Panc1 (cell line): ENCODE results near the gene SLC16A1. TPM values are rescaled to one million over a fixed set of nuclear protein-coding genes. Genes with fewer than 3 reads are reported as not detected.

Source experiments
- ATAC-seq: fragments of 200-7000 bp; cut with Tn5 transposase; 2 replicates; pipeline ENCODE4 v1.9.1; 2020; ENCODE audit warnings: mild to moderate bottlenecking, moderate library complexity
- BruUV-seq: library from RNA; stranded (reverse); fragments of 400-500 nt; replicated peaks from 2 replicates; lab custom pipeline; 2021; lab: Mats Ljungman, UMichigan
- CTCF ChIA-PET: fragments of 300-600 bp; sonication (Branson Sonifier 250); formaldehyde crosslinking; loops from one replicate; lab custom pipeline; 2022; ENCODE audit warnings: antibody characterized with exemption; lab: Charles Lee
- POLR2A ChIA-PET: fragments of 300-600 bp; sonication (Branson Sonifier 250); formaldehyde crosslinking; loops from one replicate; lab custom pipeline; 2022; ENCODE audit warnings: antibody characterized with exemption; lab: Charles Lee
- DNase-seq: peaks from one replicate; pipeline ENCODE4 v3.0.0-alpha.2; 2010; ENCODE audit warnings: low read depth, low spot score
- H3K27ac ChIP-seq: 2 replicates; pipeline ENCODE4 v1.5.1; 2011; ENCODE audit warnings: mild to moderate bottlenecking, low read length, inconsistent platforms
- H3K27me3 ChIP-seq: fragments of 200-500 bp; sonication (Bioruptor generic); 2 replicates; pipeline ENCODE4 v1.6.0; 2014; ENCODE audit warnings: low read length, inconsistent platforms; ENCODE audit not compliant: control insufficient read depth, insufficient read depth
- H3K36me3 ChIP-seq: fragments of 200-500 bp; sonication (Bioruptor generic); 2 replicates; pipeline ENCODE4 v1.5.1; 2014; ENCODE audit warnings: inconsistent platforms, mild to moderate bottlenecking, low read length, moderate library complexity; ENCODE audit not compliant: control insufficient read depth, insufficient read depth
- H3K4me1 ChIP-seq: 2 replicates; pipeline ENCODE4 v1.5.1; 2011; ENCODE audit warnings: inconsistent platforms, mild to moderate bottlenecking, low read length, moderate library complexity; ENCODE audit not compliant: control insufficient read depth, insufficient read depth
- H3K4me3 ChIP-seq, 2 experiments: 2 replicates each; pipeline ENCODE4 v1.5.1; 2011 to 2012; ENCODE audit warnings: low read depth in 2 of 2, low read length in 2 of 2, mild to moderate bottlenecking in 2 of 2, inconsistent platforms in 1 of 2, moderate library complexity in 1 of 2
- H3K9me3 ChIP-seq: fragments of 200-500 bp; sonication (Bioruptor generic); 2 replicates; pipeline ENCODE4 v1.5.1; 2014; ENCODE audit warnings: low read depth, mild to moderate bottlenecking, inconsistent platforms, low read length, moderate library complexity; ENCODE audit not compliant: control insufficient read depth, insufficient read depth
- CTCF ChIP-seq: fragments of 450-650 bp; IDR thresholded peaks from 2 replicates; pipeline ENCODE4 v1.5.1; 2017; ENCODE audit warnings: mild to moderate bottlenecking
- POLR2AphosphoS5 ChIP-seq: IDR thresholded peaks from 2 replicates; pipeline ENCODE4 v1.6.1; 2012; ENCODE audit warnings: mild to moderate bottlenecking, low read depth, low read length, moderate library complexity
- SIN3A ChIP-seq: IDR thresholded peaks from 2 replicates; pipeline ENCODE4 v1.6.1; 2012; ENCODE audit warnings: low read depth, mild to moderate bottlenecking, low read length, moderate library complexity, borderline replicate concordance; ENCODE audit not compliant: insufficient read depth
- TCF7L2 ChIP-seq: IDR thresholded peaks from 2 replicates; pipeline ENCODE4 v1.6.1; 2011; ENCODE audit warnings: mild to moderate bottlenecking, low read depth, low read length, inconsistent platforms
- in situ Hi-C: cut with HindIII; loops from 2 replicates; pipeline ENCODE4 v1.10.0; 2016; ENCODE audit warnings: low sequenced_read_pairs, low pct_unique_long_range_greater_than_20kb
- intact Hi-C: fragments of 100-400 bp; cut with micrococcal nuclease; formaldehyde crosslinking; loops from one replicate; pipeline ENCODE4 v1.10.0; 2022; ENCODE audit not compliant: unreplicated experiment
- total RNA-seq: library from RNA; stranded (reverse); gene quantifications from one replicate; pipeline ENCODE4 v1.2.1, GENCODE V29; 2021; ENCODE audit not compliant: unreplicated experiment
- TF ChIP-seq, protein P1 (sequence below), 2 experiments: IDR thresholded peaks; 2 replicates each; pipeline ENCODE4 v1.6.1; 2011 to 2012; ENCODE audit warnings: low read depth in 2 of 2, control low read depth in 1 of 2, low read length in 1 of 2, mild to moderate bottlenecking in 1 of 2, moderate library complexity in 1 of 2; ENCODE audit not compliant: insufficient read depth in 1 of 2

SLC16A1 gene
- total RNA-seq, 1 experiment from 2014 or later: 51.5 TPM

DNA sequence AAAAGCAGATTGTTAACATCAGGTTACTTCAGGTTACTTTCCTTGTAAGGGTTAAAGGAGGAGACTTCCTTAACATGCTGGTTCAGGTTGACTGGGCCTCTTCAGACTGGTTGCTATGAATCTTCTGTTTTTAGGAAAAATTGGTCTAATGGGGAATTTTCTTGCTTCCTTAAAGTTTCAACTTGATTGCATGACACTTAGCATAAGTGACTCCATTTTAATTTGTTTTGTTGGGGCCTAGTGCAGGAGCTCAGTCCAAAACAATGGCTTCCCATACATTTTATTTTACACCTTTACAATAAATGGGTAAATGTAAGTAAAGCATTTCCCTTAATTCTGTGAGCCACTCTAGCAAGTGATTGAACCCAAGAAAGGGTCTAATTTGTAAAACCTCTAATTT lies 53.8 kb downstream of the SLC16A1 start:
- no peak overlapping the region for H3K27ac ChIP-seq
- no peaks in the 10 kb centered on the region for H3K4me1 ChIP-seq
- BruUV-seq: no TSS peak
- ChIA-PET POLR2A (no interaction called here), CTCF (interaction anchor here (0.6 kb wide), 1 partner anchor 142 kb away, joined by 5 read pairs; no protein-coding TSS in a partner anchor)
- ATAC-seq (no peak), DNase-seq (no peak)
- H3K9me3 ChIP-seq: no peaks in the 10 kb centered on the region
- in situ Hi-C loops: no loop called here
- H3K36me3 ChIP-seq: no peaks in the 10 kb centered on the region
- TF ChIP-seq TCF7L2 (no peak), CTCF (no peak)
- H3K4me3 ChIP-seq: no peak overlapping the region
- H3K27me3 ChIP-seq: no peaks in the 10 kb centered on the region
- intact Hi-C loops: no loop called here

DNA sequence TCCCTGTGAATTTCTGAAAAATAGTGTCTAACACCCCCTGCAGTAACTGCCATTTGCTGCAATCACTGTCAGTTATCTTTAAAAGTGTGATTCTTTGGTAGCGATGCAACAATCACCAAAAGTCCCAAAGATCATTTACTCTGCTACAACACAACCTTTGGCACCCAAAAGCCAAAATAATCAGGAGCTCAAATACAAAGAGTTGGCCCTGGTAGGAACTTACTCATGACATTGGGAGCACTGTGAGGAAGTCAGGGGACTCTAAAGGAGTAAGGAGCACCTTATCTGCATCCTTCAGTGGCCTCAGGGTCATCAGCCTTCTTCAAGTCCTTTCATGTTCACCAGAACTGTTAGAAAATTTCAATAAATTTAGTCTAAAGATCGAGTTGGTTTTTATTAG lies 54.6 kb downstream of the SLC16A1 start:
- no peak overlapping the region for H3K4me3 ChIP-seq
- in situ Hi-C loops: no loop called here
- POLR2A ChIA-PET: no interaction called here
- no peaks in the 10 kb centered on the region for H3K36me3 ChIP-seq
- ATAC-seq (no peak), DNase-seq (no peak)
- no peaks in the 10 kb centered on the region for H3K9me3 ChIP-seq
- intact Hi-C loops: no loop called here
- H3K27ac ChIP-seq: no peak overlapping the region
- H3K27me3 ChIP-seq: no peaks in the 10 kb centered on the region
- H3K4me1 ChIP-seq: no peaks in the 10 kb centered on the region
- BruUV-seq: no TSS peak
- CTCF ChIA-PET: no interaction called here
- no peak for TF ChIP-seq POLR2AphosphoS5
- no peak for TF ChIP-seq CTCF
- TF ChIP-seq, protein P1, sequence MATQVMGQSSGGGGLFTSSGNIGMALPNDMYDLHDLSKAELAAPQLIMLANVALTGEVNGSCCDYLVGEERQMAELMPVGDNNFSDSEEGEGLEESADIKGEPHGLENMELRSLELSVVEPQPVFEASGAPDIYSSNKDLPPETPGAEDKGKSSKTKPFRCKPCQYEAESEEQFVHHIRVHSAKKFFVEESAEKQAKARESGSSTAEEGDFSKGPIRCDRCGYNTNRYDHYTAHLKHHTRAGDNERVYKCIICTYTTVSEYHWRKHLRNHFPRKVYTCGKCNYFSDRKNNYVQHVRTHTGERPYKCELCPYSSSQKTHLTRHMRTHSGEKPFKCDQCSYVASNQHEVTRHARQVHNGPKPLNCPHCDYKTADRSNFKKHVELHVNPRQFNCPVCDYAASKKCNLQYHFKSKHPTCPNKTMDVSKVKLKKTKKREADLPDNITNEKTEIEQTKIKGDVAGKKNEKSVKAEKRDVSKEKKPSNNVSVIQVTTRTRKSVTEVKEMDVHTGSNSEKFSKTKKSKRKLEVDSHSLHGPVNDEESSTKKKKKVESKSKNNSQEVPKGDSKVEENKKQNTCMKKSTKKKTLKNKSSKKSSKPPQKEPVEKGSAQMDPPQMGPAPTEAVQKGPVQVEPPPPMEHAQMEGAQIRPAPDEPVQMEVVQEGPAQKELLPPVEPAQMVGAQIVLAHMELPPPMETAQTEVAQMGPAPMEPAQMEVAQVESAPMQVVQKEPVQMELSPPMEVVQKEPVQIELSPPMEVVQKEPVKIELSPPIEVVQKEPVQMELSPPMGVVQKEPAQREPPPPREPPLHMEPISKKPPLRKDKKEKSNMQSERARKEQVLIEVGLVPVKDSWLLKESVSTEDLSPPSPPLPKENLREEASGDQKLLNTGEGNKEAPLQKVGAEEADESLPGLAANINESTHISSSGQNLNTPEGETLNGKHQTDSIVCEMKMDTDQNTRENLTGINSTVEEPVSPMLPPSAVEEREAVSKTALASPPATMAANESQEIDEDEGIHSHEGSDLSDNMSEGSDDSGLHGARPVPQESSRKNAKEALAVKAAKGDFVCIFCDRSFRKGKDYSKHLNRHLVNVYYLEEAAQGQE (IDR thresholded peaks at IDR 0.05; ENCODE audit: insufficient read depth in 1 of 2, low read depth in 2 of 2, low read length in 1 of 2): no peak
- TF ChIP-seq SIN3A: no peak
- TF ChIP-seq TCF7L2: no peak
